GM18907 (cell line): ENCODE measurements around the gene SEC61B.
A peak's percentile ranks its signal among the peaks of the same experiment; 100 is the strongest.
"Not testable (repeated sequence)": the region's sequence is repeated elsewhere in the genome, so short reads cannot be mapped to it uniquely, and the experiment has no call there.

Experiments used
- ATAC-seq: cut with Tn5 transposase; IDR thresholded peaks from one replicate; pipeline ENCODE4 v1.9.1; 2021; ENCODE audit warnings: mild to moderate bottlenecking, moderate library complexity; ENCODE audit not compliant: unreplicated experiment

Gene SEC61B

GRCh38 chr9:99235926-99236634 lies 14.0 kb downstream of the SEC61B start:
- peak; percentile 94 for ATAC-seq

- ATAC-seq, result no peak
These were observed 15.3 kb downstream of the SEC61B start for GRCh38 chr9:99237356-99237755.

GRCh38 chr9:99237849-99238248 lies 15.8 kb downstream of the SEC61B start:
- not testable (repeated sequence) for ATAC-seq

- no peak for ATAC-seq
These were observed 16.2 kb downstream of the SEC61B start for GRCh38 chr9:99238331-99238730.

GRCh38 chr9:99239341-99240060 lies 17.4 kb downstream of the SEC61B start:
- no peak for ATAC-seq

GRCh38 chr9:99241106-99241505 lies 19.0 kb downstream of the SEC61B start:
- ATAC-seq, result no peak

GRCh38 chr9:99244344-99245260 lies 22.5 kb downstream of the SEC61B start:
- peak; percentile 92 for ATAC-seq

- ATAC-seq, result peak; percentile 28
These were observed 27.5 kb downstream of the SEC61B start for GRCh38 chr9:99249619-99250018.

- ATAC-seq, result no peak
These were observed 29.1 kb downstream of the SEC61B start for GRCh38 chr9:99251157-99251556.

GRCh38 chr9:99253134-99253533 lies 31.1 kb downstream of the SEC61B start:
- ATAC-seq, result peak; percentile 49

GRCh38 chr9:99253772-99254431 lies 31.8 kb downstream of the SEC61B start:
- peak; percentile 87 for ATAC-seq

GRCh38 chr9:99255651-99256050 lies 33.6 kb downstream of the SEC61B start:
- no peak for ATAC-seq

- no peak for ATAC-seq
These were observed 35.8 kb downstream of the SEC61B start for GRCh38 chr9:99257723-99258389.

GRCh38 chr9:99259231-99259918 lies 37.3 kb downstream of the SEC61B start:
- no peak for ATAC-seq

- ATAC-seq, result no peak
These were observed 39.8 kb downstream of the SEC61B start for GRCh38 chr9:99261923-99262322.

- ATAC-seq, result peak; percentile 59
These were observed 40.9 kb downstream of the SEC61B start for GRCh38 chr9:99262949-99263418.

- ATAC-seq, result no peak
These were observed 42.1 kb downstream of the SEC61B start for GRCh38 chr9:99264070-99264680.

- no peak for ATAC-seq
These were observed 43.6 kb downstream of the SEC61B start for GRCh38 chr9:99265691-99266090.
